PC-3 (cell line): ENCODE data around the gene GADD45G. TPM values are rescaled to one million over a fixed set of nuclear protein-coding genes. Genes with fewer than 3 reads are reported as not detected.

Source experiments
- ATAC-seq: fragments of 200-7000 bp; cut with Tn5 transposase; 2 replicates; pipeline ENCODE4 v1.9.1; 2020; ENCODE audit warnings: mild to moderate bottlenecking, moderate library complexity
- BruUV-seq: library from RNA; stranded (reverse); fragments of 400-500 nt; replicated peaks from 2 replicates; lab custom pipeline; 2021; lab: Mats Ljungman, UMichigan
- CTCF ChIA-PET: fragments of 300-600 bp; sonication (Branson Sonifier 250); formaldehyde crosslinking; loops from one replicate; lab custom pipeline; 2022; ENCODE audit warnings: antibody characterized with exemption; lab: Charles Lee
- POLR2A ChIA-PET: fragments of 300-600 bp; sonication (Branson Sonifier 250); formaldehyde crosslinking; loops from one replicate; lab custom pipeline; 2022; ENCODE audit warnings: antibody characterized with exemption; ENCODE audit not compliant: unreplicated experiment; lab: Charles Lee
- DNase-seq: peaks from one replicate; pipeline ENCODE4 v3.0.0-alpha.2; 2015
- H2AFZ ChIP-seq: fragments of 300-600 bp; sonication (generic); 2 replicates; pipeline ENCODE4 v1.6.0; 2016; ENCODE audit warnings: antibody characterized with exemption, low read length
- H3F3A ChIP-seq: fragments of 300-600 bp; sonication (generic); one replicate; pipeline ENCODE4 v1.6.0; 2017; ENCODE audit warnings: antibody characterized with exemption, low read length, control low read depth, mild to moderate bottlenecking; ENCODE audit not compliant: unreplicated experiment
- H3K27ac ChIP-seq: fragments of 300-600 bp; sonication (generic); 2 replicates; pipeline ENCODE4 v1.5.1; 2016; ENCODE audit warnings: mild to moderate bottlenecking, low read length
- H3K27me3 ChIP-seq: fragments of 300-600 bp; sonication (generic); 2 replicates; pipeline ENCODE4 v1.6.1; 2016; ENCODE audit warnings: low read length, mixed read lengths
- H3K36me3 ChIP-seq: fragments of 300-600 bp; sonication (generic); 2 replicates; pipeline ENCODE4 v1.6.1; 2016; ENCODE audit warnings: low read depth, mixed run types, low read length, mixed read lengths
- H3K4me1 ChIP-seq: fragments of 300-600 bp; sonication (generic); 2 replicates; pipeline ENCODE4 v1.5.1; 2016; ENCODE audit warnings: low read length; ENCODE audit not compliant: insufficient read depth
- H3K4me2 ChIP-seq: fragments of 300-600 bp; sonication (generic); 2 replicates; pipeline ENCODE4 v1.6.0; 2016; ENCODE audit warnings: low read length
- H3K4me3 ChIP-seq: fragments of 300-600 bp; sonication (generic); 2 replicates; pipeline ENCODE4 v1.5.1; 2016; ENCODE audit warnings: mild to moderate bottlenecking, low read length, mixed read lengths
- H3K79me2 ChIP-seq: fragments of 300-600 bp; sonication (generic); 2 replicates; pipeline ENCODE4 v1.6.1; 2017; ENCODE audit warnings: low read length, mixed read lengths
- H3K9ac ChIP-seq: fragments of 300-600 bp; sonication (generic); 2 replicates; pipeline ENCODE4 v1.6.0; 2016; ENCODE audit warnings: mild to moderate bottlenecking, low read length
- H3K9me2 ChIP-seq: fragments of 300-600 bp; sonication (generic); replicated peaks from 2 replicates; pipeline ENCODE4 v1.6.1; 2016; ENCODE audit warnings: mixed run types, low read length, mixed read lengths
- H3K9me3 ChIP-seq: fragments of 300-600 bp; sonication (generic); 2 replicates; pipeline ENCODE4 v1.6.1; 2016; ENCODE audit warnings: low read length, mixed read lengths
- H4K20me1 ChIP-seq: fragments of 300-600 bp; sonication (generic); 2 replicates; pipeline ENCODE4 v1.6.1; 2016; ENCODE audit warnings: low read length, mixed read lengths
- CTCF ChIP-seq: fragments of 300-600 bp; sonication (generic); conservative IDR thresholded peaks from 2 replicates; pipeline ENCODE4 v1.5.1; 2017; ENCODE audit warnings: antibody characterized with exemption, low read depth, mild to moderate bottlenecking, low read length
- EZH2 ChIP-seq: fragments of 300-600 bp; sonication (generic); IDR thresholded peaks from one replicate; pipeline ENCODE4 v1.6.1; 2017; ENCODE audit warnings: antibody characterized with exemption, mild to moderate bottlenecking, low read length; ENCODE audit not compliant: unreplicated experiment
- EZH2phosphoT487 ChIP-seq: fragments of 300-600 bp; sonication (generic); IDR thresholded peaks from 2 replicates; pipeline ENCODE4 v1.6.1; 2018; ENCODE audit warnings: mild to moderate bottlenecking, antibody characterized with exemption, low read length, borderline replicate concordance
- intact Hi-C: fragments of 100-400 bp; cut with micrococcal nuclease; formaldehyde crosslinking; loops from 2 replicates; pipeline ENCODE4 v1.9.0; 2023
- total RNA-seq: library from RNA; depleted of rRNA; stranded (reverse); fragments of >200 nt; gene quantifications from 2 replicates; pipeline ENCODE4 v1.2.3, GENCODE V29; 2014

Gene GADD45G
- total RNA-seq, 1 experiment from 2014 or later: 2.1 TPM

- H3K4me3 ChIP-seq: no peak overlapping the region
- no peaks in the 10 kb centered on the region for H3K9me3 ChIP-seq
- TF ChIP-seq CTCF (no peak), EZH2 (no peak), EZH2phosphoT487 (no peak)
- no peaks in the 10 kb centered on the region for H3K79me2 ChIP-seq
- ATAC-seq (no peak), DNase-seq (no peak)
- H3F3A ChIP-seq: no peaks in the 10 kb centered on the region
- intact Hi-C loops: no loop called here
- peaks cover 28% of the 10 kb centered on the region for H3K27me3 ChIP-seq
- no peak overlapping the region for H3K9ac ChIP-seq
- H3K4me1 ChIP-seq: no peaks in the 10 kb centered on the region
- H3K27ac ChIP-seq: no peak overlapping the region
- H2AFZ ChIP-seq: no peak overlapping the region
- no TSS peak for BruUV-seq
- H3K9me2 ChIP-seq: no peaks in the 10 kb centered on the region
- H3K36me3 ChIP-seq: no peaks in the 10 kb centered on the region
- H4K20me1 ChIP-seq: no peaks in the 10 kb centered on the region
- no peak overlapping the region for H3K4me2 ChIP-seq
- POLR2A ChIA-PET: no interaction called here
- CTCF ChIA-PET: no interaction called here
Observed at GRCh38 chr9:89619019-89619418, 14.2 kb downstream of the GADD45G start.

GRCh38 chr9:89619424-89620138 lies 14.8 kb downstream of the GADD45G start:
- Histone ChIP-seq H3F3A (no peaks in the 10 kb centered on the region), H3K4me3 (no peak overlapping the region), H3K27me3 (peaks cover 34% of the 10 kb centered on the region), H3K9me2 (no peaks in the 10 kb centered on the region), H3K4me2 (no peak overlapping the region), H4K20me1 (no peaks in the 10 kb centered on the region), H3K9me3 (no peaks in the 10 kb centered on the region), H3K36me3 (no peaks in the 10 kb centered on the region), H3K4me1 (no peaks in the 10 kb centered on the region), H3K27ac (no peak overlapping the region), H2AFZ (no peak overlapping the region), H3K9ac (no peak overlapping the region), H3K79me2 (no peaks in the 10 kb centered on the region)
- TF ChIP-seq EZH2phosphoT487 (no peak), EZH2 (no peak), CTCF (no peak)
- intact Hi-C loops: no loop called here
- ATAC-seq (no peak), DNase-seq (no peak)
- POLR2A ChIA-PET: no interaction called here
- BruUV-seq: no TSS peak
- CTCF ChIA-PET: no interaction called here

GRCh38 chr9:89621031-89621430 lies 16.2 kb downstream of the GADD45G start:
- H3K9me3 ChIP-seq: no peaks in the 10 kb centered on the region
- H3K36me3 ChIP-seq: no peaks in the 10 kb centered on the region
- H3K9me2 ChIP-seq: no peaks in the 10 kb centered on the region
- H3K27ac ChIP-seq: no peak overlapping the region
- H4K20me1 ChIP-seq: no peaks in the 10 kb centered on the region
- H3K9ac ChIP-seq: no peak overlapping the region
- intact Hi-C loops: no loop called here
- no peak overlapping the region for H3K4me3 ChIP-seq
- TF ChIP-seq CTCF: no peak
- TF ChIP-seq EZH2phosphoT487: no peak
- TF ChIP-seq EZH2: no peak
- no peaks in the 10 kb centered on the region for H3K4me1 ChIP-seq
- no peak for DNase-seq
- BruUV-seq: no TSS peak
- ChIA-PET CTCF (no interaction called here), POLR2A (no interaction called here)
- H3F3A ChIP-seq: no peaks in the 10 kb centered on the region
- peaks cover 38% of the 10 kb centered on the region for H3K27me3 ChIP-seq
- no peak for ATAC-seq
- no peaks in the 10 kb centered on the region for H3K79me2 ChIP-seq
- no peak overlapping the region for H2AFZ ChIP-seq
- H3K4me2 ChIP-seq: no peak overlapping the region
